Measurements from ENCODE around the gene TEDDM1.
A peak's percentile ranks its signal among the peaks of the same experiment; 100 is the strongest.
"Not testable (repeated sequence)": the region's sequence is repeated elsewhere in the genome, so short reads cannot be mapped to it uniquely, and the experiment has no call there.

The TEDDM1 gene

DNA sequence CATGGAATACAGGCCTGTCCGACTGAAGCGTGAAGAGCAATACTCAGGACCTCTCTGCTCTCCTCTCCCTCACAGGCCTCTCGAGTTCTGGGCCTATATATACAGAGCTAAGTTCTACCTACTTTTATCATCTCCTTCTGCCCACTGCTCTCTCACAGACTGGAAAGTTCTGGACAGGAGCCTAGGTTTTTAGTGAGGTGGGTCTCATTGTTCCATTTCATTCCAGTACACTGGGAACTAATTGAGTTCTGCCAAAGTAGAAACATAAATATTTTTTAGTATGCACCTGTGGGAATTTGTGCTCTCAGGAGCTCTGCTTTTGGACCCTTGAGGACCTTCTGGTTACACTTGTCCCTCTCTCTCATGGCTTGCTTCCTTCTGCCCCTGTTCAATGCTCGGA lies at the start of gene TEDDM1:
Gene TEDDM1, minus strand, starts transcription at position 101 of the 400 bp plus-strand sequence. CDS start 182 bp downstream, outside the sequence.
- no peak for DNase-seq

DNA sequence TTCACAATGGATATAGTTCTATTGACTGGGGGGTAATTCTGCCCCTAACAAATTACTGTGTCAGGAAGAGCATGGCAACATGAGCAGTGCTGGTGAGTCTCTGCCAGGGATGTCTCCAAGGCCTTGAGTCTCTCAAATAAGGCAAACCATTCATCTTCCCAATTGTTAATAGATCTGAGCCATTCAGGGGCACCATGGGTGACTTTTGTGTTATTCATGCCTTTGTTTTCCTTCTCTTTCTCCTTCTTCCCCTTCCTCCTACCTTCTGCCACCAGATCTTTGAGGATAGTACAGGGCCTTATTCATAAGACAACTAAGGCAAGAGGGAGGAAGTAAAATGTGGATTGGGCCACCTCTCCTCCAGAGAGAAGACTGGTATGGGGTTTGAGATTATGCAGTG lies 49.6 kb upstream of the TEDDM1 start, which contains the start of gene RGSL1:
Gene RGSL1, plus strand, starts transcription at position 60 of the 400 bp plus-strand sequence. Its CDS starts 20 bp downstream, at position 80.
- DNase-seq: no peak

GRCh38 chr1:182447660-182448059 lies 47.2 kb upstream of the TEDDM1 start:
- no peak for DNase-seq

- DNase-seq: not testable (repeated sequence)
Observed at GRCh38 chr1:182447124-182447523, 46.7 kb upstream of the TEDDM1 start.

- peak; percentile 16 to 18 for DNase-seq
Observed at GRCh38 chr1:182446033-182446669, 45.7 kb upstream of the TEDDM1 start.

DNA sequence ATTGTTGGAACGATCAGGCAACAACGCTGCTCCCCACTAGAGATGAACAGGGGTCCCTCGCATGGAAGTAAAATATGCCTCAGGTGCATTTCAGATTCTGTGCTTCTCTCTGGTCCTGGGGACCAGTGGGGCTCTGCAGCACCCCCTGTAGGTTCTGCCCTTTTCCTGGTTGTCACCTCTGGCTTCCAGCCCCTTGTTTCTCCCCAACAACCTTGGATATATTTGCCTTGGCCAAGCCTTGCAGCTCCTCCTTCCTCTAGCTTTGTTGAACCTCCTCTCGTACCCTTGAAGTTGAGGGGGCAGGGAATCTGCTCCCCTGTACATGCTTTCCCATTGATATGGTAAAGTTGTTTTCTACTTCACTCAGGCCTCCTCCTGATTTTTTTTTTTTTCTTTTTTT lies 44.0 kb upstream of the TEDDM1 start:
- no peak for DNase-seq

GRCh38 chr1:182442333-182442732 lies 41.9 kb upstream of the TEDDM1 start:
- no peak for DNase-seq

GRCh38 chr1:182441719-182442118 lies 41.3 kb upstream of the TEDDM1 start:
- no peak for DNase-seq

DNA sequence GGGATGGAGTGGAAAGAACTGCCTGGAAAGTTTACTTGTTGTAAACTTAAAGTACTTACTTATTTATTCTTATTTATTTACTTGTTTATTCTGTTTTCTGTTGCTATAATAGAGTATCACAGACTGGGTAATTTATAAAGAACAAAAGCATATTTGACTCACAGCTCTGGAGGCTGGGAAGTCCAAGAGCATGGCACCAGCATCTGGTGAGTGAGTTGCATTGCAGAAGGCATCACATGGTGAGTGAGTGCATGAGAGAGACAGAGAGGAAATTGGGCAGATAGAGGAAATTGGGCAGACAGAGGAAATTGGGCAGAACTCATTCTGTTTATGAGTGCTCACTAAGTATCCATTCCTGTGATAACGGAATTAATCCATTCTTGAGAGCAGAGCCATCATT lies 37.9 kb upstream of the TEDDM1 start:
- DNase-seq: no peak

DNA sequence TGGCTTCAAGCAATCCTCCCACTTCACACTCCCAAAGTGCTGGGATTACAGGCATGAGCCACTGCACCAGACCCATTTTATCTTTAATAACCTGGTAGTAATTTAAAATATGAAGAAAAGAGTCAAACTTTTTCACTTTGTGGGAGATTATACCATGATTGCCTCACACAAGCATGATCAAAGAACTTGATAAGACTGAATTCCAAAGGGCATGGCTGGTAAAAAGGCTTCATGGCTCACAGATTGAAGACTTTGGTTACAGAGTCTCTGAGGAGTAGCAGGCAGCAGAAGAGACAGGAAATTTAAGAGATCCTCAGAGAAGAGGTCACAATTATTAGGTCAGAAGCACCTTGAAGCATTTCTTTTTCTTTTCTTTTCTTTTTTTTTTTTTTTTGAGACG lies 33.1 kb upstream of the TEDDM1 start:
- DNase-seq: no peak

DNA sequence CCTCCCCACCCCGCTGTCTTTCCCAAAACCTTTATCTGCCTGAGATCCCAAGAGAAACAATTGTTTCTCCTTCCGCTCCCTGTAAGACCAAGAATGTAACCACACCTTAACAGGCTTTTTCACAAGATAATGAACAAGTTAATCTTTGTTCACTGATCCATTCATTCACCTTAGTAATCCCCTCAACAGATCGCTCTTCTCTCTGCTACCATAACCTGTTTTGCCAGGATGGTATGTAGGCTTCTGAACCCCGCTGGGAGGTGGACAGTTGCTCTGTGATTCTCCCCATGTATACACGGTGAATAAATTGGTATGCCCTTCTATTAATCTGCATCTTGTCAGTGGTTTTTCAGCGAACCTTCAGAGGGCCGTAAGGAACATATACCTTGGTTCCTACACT lies 30.8 kb upstream of the TEDDM1 start:
- no peak for DNase-seq

DNA sequence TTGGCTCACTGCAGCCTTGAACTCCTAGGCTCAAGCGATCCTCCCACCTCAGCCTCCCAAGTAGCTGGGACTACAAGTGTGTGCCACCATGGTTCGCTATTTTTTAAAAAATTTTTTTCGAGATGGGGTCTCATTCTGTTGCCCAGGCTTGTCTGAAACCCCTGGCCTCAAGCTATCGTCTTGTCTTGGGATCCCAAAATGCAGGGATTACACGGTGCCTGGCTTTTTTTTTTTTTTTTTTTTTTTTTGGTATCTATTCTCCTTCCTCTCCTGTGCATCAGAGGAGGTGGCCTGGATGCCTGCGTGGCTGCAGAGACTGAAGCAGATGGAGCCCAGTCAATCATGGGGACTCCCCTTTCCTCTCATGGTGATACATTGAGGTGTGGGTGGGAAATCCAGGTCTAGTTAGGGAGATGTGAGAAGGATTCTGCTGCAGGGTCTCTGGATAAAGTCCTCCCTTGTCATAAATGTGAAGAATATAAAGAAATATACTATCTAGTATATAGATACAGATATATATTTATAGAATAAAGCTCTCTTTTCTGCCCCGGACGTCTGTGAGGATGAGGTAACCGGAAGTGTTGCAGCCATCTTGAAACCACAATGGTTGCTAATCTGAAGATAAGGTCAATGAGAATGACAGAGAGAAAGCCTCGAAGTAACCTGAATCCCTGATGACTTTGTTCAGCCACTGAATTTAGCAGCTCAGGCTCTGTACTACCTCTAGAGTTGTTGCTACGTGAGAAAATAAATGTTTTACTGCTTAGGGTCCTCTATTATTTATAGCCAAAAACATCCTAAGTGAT lies 30.0 kb upstream of the TEDDM1 start:
- DNase-seq: no peak

- no peak for DNase-seq
Observed at GRCh38 chr1:182428043-182428442, 27.6 kb upstream of the TEDDM1 start.

GRCh38 chr1:182426442-182427430 lies 26.3 kb upstream of the TEDDM1 start:
- no peak for DNase-seq

GRCh38 chr1:182415789-182416188 lies 15.3 kb upstream of the TEDDM1 start:
- no peak for DNase-seq

DNA sequence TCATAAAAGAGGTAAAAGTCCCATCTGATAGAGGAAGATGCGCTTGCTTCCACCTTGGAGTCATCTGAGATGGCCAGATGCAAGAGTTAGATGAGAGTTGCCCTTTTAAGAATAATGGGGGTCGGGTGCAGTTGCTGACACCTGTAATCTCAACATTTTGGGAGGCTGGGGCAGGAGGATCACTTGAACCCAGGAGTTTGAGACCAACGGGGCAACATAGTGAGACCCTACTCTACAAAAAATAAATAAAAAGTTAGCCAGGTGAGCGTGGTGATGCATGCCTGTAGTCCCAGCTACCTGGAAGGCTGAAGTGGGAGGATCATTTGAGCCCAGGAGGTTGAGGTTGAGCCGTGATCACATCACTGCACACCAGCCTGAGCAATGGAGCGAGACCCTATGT lies 13.5 kb upstream of the TEDDM1 start:
- DNase-seq: no peak

- DNase-seq: no peak
Observed at GRCh38 chr1:182413486-182413885, 13.0 kb upstream of the TEDDM1 start.

DNA sequence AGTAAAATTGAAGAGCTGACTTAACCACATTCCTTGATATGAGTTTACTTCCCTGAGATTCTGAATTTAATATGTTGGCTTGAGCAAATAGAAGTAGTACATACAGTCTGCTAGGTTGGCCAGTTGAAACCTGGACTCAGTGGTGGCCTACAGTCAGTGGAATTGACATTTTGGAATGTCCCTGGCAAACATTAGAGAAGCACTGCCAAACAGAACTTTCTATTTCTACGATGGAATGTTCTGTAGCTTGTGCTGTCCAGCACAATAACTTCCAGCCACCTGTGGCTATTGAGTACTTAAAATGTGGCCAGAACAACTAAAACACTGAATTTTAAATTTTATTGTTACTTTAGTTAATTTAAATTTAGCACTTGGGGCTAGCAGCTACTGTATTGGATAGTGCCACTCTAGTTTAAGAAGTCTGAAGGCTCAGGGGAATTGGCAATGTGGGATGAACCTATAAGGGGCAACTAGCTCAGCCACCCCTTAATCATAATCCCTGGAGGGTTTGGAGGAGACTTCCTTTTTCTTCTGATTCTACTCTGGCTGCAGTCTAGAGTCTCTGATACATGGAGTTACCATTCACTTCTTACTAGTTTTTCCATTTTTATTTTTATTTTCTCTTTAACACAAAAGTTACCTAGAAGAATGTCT lies 10.3 kb upstream of the TEDDM1 start:
- no peak for DNase-seq

DNA sequence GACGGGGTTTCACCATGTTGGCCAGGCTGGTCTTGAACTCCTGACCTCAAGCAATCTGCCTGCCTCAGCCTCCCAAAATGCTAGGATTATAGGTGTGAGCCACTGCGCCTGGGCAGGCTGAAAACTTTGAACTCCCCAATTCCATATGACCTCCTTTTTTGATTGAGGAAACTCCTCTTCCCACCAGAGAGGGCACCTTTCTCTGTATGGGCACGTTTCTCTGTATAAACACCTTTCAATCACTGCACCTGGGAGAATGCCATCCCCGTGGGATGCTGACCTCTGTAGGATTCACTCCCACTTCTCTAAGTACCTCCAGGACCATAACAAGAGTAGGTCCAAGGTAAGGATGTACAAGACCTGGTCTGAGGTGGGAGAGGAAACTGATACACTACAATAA lies 9.7 kb upstream of the TEDDM1 start:
- DNase-seq: no peak

DNA sequence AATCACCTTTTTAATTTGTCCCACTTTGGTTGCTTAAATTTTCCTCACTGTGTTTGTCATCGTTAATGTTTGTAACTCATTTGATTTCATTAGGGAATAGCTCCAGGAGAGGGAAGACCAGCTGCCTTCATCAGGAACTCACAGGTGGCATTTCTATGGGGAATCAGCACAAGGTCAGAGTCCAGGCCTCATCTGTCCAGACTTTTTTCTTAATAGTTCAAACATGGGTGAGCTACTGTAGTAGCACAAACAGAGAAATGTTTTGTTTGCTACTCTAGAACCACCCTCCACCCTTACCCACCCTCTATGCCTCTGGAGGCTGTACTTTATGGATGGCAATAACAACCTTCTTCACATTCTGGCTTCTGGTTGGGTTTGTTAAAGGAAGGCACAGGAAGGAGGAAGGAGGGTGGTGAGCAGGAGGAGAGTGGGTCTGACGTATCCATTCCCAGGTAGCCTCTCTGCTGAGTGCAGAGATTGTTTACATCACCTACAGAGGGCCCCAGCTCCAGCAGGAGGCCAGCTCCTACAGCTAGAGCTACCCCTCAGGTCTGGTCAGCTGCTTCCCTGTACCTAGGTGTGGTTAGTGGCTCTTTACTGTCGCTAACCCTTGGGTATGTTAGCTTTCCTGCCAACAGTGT lies 8.1 kb upstream of the TEDDM1 start:
- no peak for DNase-seq

DNA sequence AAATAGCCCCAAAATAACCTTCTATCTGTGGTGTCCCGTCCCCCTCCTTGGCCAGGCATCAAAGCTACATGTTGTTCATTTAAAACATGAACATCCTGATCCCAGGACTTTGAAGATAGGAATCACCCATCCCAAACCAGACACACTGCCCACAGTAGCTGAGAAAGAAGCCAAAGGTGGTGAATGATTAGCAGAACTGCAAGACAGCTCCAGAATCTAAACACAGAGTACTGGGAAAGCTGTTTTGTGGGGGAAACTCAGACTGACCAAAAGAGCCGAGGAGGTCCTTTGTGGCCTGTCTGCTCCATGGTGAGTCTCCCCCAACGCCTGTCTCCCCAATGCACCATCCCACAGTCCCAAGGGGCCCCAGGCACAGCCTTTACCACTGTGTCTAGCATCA lies 7.3 kb upstream of the TEDDM1 start:
- no peak for DNase-seq

GRCh38 chr1:182406012-182406411 lies 5.5 kb upstream of the TEDDM1 start:
- no peak for DNase-seq
